NCI-H345 treated with DMSO at 0.1 percent for 48 hours (cell line): ENCODE results near the gene ZNF678.
"Not testable (repeated sequence)": the region's sequence is repeated elsewhere in the genome, so short reads cannot be mapped to it uniquely, and the experiment has no call there.

Experiments
- DNase-seq: peaks from one replicate; lab custom pipeline; 2025; ENCODE audit not compliant: unreplicated experiment; lab: John Stamatoyannopoulos, UW

The ZNF678 gene

DNA sequence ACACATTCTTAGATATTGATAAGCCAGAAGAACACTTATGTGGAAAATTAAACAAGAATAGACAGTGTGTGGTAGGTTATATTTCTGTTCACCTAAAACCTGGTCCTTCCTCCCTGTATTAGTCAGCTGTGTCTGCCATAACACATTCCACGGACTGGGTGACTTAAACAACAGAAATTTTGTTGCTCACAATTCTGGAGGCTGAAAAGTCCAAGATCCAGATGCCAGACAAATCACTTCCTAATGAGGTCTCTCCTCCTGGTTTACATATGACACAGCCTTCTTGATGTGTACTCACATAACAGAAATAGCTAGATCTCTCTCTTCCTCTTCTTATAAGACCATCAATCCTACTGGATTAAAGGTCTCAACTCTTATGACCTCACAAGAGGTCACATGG, 146.1 kb downstream of the ZNF678 start:
- no peak for DNase-seq

DNA sequence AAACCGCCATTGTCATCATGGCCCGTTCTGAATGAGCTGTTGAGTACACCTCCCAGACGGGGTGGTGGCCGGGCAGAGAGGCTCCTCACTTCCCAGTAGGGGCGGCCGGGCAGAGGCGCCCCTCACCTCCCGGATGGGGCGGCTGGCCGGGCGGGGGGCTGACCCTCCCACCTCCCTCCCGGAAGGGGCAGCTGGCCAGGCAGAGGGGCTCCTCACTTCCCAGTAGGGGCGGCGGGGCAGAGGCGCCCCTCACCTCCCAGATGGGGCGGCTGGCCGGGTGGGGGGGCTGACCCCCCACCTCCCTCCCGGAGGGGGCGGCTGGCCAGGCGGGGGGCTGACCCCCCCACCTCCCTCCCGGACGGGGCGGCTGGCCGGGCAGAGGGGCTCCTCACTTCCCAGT, 147.1 kb downstream of the ZNF678 start:
- DNase-seq, result not testable (repeated sequence)

DNA sequence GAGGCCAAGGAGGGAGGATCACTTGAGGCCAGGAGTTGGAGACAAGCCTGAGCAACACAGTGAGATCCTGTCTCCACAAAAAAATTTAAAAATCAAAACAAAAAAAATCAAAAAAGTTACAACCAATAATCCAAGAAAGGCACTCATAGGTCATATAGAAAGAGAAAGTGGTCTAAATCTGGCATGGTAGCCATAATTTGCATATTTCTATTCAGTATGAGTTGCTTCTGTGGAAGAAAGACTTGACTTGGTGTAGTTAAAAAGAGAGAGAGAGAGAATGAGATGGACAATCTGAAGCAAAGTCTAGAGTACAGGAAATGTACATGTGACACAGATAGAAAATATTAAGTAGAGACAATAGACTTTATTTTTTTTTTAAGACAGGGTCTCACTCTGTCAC, 149.3 kb downstream of the ZNF678 start:
- no peak for DNase-seq

DNA sequence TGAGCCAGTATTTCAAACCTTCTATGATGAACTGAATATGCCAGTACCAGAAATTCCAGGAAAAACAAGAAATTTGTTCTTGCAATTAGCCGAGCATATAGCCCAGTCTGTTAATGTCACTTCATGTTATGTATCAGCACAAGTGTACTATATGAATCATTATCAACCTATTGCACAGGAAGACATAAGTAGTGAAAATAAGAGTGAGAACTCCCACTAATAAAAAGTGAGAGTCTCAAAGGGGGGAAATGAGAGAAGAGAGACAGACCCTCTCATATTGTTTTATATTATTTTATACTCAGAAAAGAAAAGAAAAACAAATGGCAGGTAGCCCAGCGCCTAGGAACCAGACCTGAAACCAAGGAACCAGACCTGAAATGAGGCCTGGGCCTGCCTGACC, 155.6 kb downstream of the ZNF678 start:
- no peak for DNase-seq

DNA sequence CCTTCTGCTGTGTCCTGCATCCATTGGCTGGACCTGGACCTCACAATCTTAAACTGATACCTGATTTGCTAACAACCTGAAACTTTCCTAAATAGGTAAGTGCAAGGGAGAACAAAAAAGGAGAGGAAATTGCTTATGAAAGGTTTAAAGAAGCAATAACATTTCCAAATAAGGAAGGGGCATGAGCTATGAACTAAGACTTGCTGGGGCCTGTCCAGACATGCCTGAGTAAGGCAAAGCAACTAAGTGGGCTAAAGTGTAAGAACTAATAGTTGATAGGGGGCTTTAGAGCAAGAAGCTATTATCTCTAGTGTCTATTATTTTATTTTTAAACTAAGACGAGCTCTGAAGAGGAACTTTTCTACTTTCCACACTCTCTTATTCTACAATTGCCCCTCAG, 160.1 kb downstream of the ZNF678 start:
- no peak for DNase-seq

DNA sequence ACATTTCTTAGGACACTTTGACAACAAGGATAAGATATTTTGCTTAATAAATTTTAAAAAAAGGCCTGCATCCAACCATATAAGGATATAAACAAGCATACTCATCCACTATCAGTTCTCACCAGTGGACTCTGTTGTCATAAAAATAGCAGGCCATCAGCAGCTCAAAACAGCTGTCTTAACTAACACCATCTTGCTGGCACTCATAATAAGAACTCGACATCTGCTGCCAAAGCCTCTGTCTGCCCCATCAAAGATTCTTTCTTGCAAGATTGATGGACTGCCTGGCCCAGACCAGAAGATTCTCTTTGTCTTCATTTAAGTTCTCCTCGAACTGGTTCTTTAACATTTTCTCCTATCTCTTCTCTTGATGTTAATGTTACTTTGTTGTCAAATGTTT, 161.7 kb downstream of the ZNF678 start:
- DNase-seq, result no peak

DNA sequence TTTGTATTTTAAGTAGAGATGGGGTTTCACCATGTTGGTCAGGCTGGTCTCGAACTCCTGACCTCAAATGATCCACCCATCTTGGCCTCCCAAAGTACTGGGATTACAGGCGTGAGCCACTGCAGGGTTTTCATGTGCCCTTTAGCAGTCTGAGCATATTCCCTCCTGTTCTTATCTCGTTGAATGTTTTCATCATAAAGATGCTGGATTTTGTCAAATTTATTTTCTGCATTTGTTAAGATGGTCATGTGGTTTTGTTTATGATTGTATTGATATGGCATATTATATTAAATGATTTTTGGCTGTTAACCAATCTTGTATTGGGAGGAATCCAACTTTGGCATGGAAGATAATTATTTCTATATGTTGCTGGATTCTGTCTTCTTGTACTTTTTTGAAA, 163.0 kb downstream of the ZNF678 start:
- no peak for DNase-seq
